NCI-H524 (cell line): ENCODE data around the gene MPC1.
"Not testable (repeated sequence)": the region's sequence is repeated elsewhere in the genome, so short reads cannot be mapped to it uniquely, and the experiment has no call there.

Experiments used
- DNase-seq, 2 experiments: peaks; one replicate each; lab custom pipeline; 2025; lab: John Stamatoyannopoulos, UW

Gene MPC1

GRCh38 chr6:166406197-166406596 is 23.5 kb upstream of the MPC1 start:
- DNase-seq, result no peak

- DNase-seq, result no peak
These were observed 22.6 kb upstream of the MPC1 start for GRCh38 chr6:166405386-166405785.

GRCh38 chr6:166402582-166403277 is 20.0 kb upstream of the MPC1 start:
- peak in 1 of 2 experiments; percentile 21 for DNase-seq

GRCh38 chr6:166400649-166401250 is 18.0 kb upstream of the MPC1 start:
- DNase-seq, result peak; percentile 35 to 73

- no peak for DNase-seq
These were observed 17.4 kb upstream of the MPC1 start for GRCh38 chr6:166400181-166400580.

- no peak for DNase-seq
These were observed 15.6 kb upstream of the MPC1 start for GRCh38 chr6:166398348-166398747.

GRCh38 chr6:166397849-166398248 is 15.1 kb upstream of the MPC1 start:
- DNase-seq, result no peak

- no peak for DNase-seq
These were observed 13.0 kb upstream of the MPC1 start for GRCh38 chr6:166395778-166396177.

GRCh38 chr6:166395351-166395750 is 12.6 kb upstream of the MPC1 start:
- no peak for DNase-seq

GRCh38 chr6:166394036-166394892 is 11.5 kb upstream of the MPC1 start:
- DNase-seq, result no peak

GRCh38 chr6:166393535-166393823 is 10.7 kb upstream of the MPC1 start:
- no peak for DNase-seq

- DNase-seq, result not testable (repeated sequence)
These were observed 10.2 kb upstream of the MPC1 start for GRCh38 chr6:166392755-166393534.

GRCh38 chr6:166389119-166389518 is 6.4 kb upstream of the MPC1 start:
- DNase-seq, result no peak

GRCh38 chr6:166388290-166389004 is 5.7 kb upstream of the MPC1 start:
- DNase-seq, result no peak

GRCh38 chr6:166387642-166388289 is 5.0 kb upstream of the MPC1 start:
- no peak for DNase-seq

GRCh38 chr6:166387098-166387497 is 4.4 kb upstream of the MPC1 start:
- DNase-seq, result not testable (repeated sequence)

GRCh38 chr6:166386111-166386510 is 3.4 kb upstream of the MPC1 start:
- no peak for DNase-seq

- not testable (repeated sequence) for DNase-seq
These were observed 1.1 kb upstream of the MPC1 start for GRCh38 chr6:166383802-166384363.

GRCh38 chr6:166382500-166382932 is 224 bp downstream of the MPC1 start:
- peak in 1 of 2 experiments; percentile 50 for DNase-seq

GRCh38 chr6:166381733-166382499 is 824 bp downstream of the MPC1 start:
- DNase-seq, result peak; percentile 16 to 65
